Nephron (organoid): ENCODE measurements around the gene MYO15B.

Experiments
- H3K27ac Mint-ChIP-seq, 3 experiments: 2 replicates each; pipeline ENCODE4 v1.8.0; 2020; ENCODE audit warnings: mixed read lengths in 3 of 3, mild to moderate bottlenecking in 2 of 3, moderate library complexity in 1 of 3
- H3K27me3 Mint-ChIP-seq: 2 replicates; pipeline ENCODE4 v1.8.0; 2021; ENCODE audit warnings: low read depth, mild to moderate bottlenecking, moderate library complexity, mixed read lengths
- H3K36me3 Mint-ChIP-seq: 2 replicates; pipeline ENCODE4 v1.8.0; 2020; ENCODE audit warnings: low read depth, mixed read lengths
- H3K4me1 Mint-ChIP-seq: 2 replicates; pipeline ENCODE4 v1.8.0; 2020; ENCODE audit warnings: mixed read lengths
- H3K4me3 Mint-ChIP-seq, 3 experiments: 2 replicates each; pipeline ENCODE4 v1.8.0; 2020; ENCODE audit warnings: mild to moderate bottlenecking in 3 of 3, mixed read lengths in 3 of 3, moderate library complexity in 2 of 3
- H3K9me3 Mint-ChIP-seq: 2 replicates; pipeline ENCODE4 v1.8.0; 2020; ENCODE audit warnings: mixed read lengths
- CTCF ChIP-seq, 3 experiments: fragments of 200-600 bp; sonication (generic); IDR thresholded peaks; one replicate each; pipeline ENCODE4 v1.5.0; 2021; ENCODE audit warnings: antibody characterized with exemption in 3 of 3; ENCODE audit not compliant: unreplicated experiment in 3 of 3

The MYO15B gene

GRCh38 chr17:75587675-75588595 is at the start of gene MYO15B:
MYO15B (plus strand) TSS chr17:75587800; CDS start chr17:75588058, 258 bp downstream.
- peaks cover 6% of the 10 kb centered on the region for H3K9me3 Mint-ChIP-seq

GRCh38 chr17:75539967-75540729 is 47.5 kb upstream of the MYO15B start:
- H3K9me3 Mint-ChIP-seq: no peaks in the 10 kb centered on the region

More at GRCh38 chr17:75587675-75588595, at the start of gene MYO15B:
- H3K27ac Mint-ChIP-seq: peak within 1 kb of the TSS; percentile 27 to 66 (median 49)
- H3K4me3 Mint-ChIP-seq: peak within 1 kb of the TSS; percentile 71 to 79 (median 76)
- peak; percentile 34 to 40 (median 36) for TF ChIP-seq CTCF (IDR thresholded peaks at IDR 0.05; ENCODE audit: unreplicated experiment in 3 of 3)
- H3K36me3 Mint-ChIP-seq: no peaks in the 10 kb centered on the region
- H3K4me1 Mint-ChIP-seq: peaks cover 6% of the 10 kb centered on the region
- peaks cover 17% of the 10 kb centered on the region for H3K27me3 Mint-ChIP-seq

GRCh38 chr17:75540923-75541503 is 46.6 kb upstream of the MYO15B start:
- H3K27me3 Mint-ChIP-seq: peaks cover 10% of the 10 kb centered on the region
- H3K27ac Mint-ChIP-seq: peak overlapping the region in 2 of 3 experiments; percentile 76 to 95
- no peaks in the 10 kb centered on the region for H3K9me3 Mint-ChIP-seq
- H3K36me3 Mint-ChIP-seq: no peaks in the 10 kb centered on the region
- no peak overlapping the region for H3K4me3 Mint-ChIP-seq
- H3K4me1 Mint-ChIP-seq: peaks cover 16% of the 10 kb centered on the region
- TF ChIP-seq CTCF (IDR thresholded peaks at IDR 0.05; ENCODE audit: unreplicated experiment in 3 of 3): no peak

More at GRCh38 chr17:75539967-75540729, 47.5 kb upstream of the MYO15B start:
- no peak for TF ChIP-seq CTCF (IDR thresholded peaks at IDR 0.05; ENCODE audit: unreplicated experiment in 3 of 3)
- Mint-ChIP-seq H3K27ac (peak overlapping the region in 2 of 3 experiments; percentile 76 to 95), H3K27me3 (peaks cover 10% of the 10 kb centered on the region), H3K36me3 (no peaks in the 10 kb centered on the region), H3K4me1 (peaks cover 17% of the 10 kb centered on the region), H3K4me3 (no peak overlapping the region)

GRCh38 chr17:75542229-75542628 is 45.4 kb upstream of the MYO15B start:
- H3K36me3 Mint-ChIP-seq: no peaks in the 10 kb centered on the region
- no peaks in the 10 kb centered on the region for H3K9me3 Mint-ChIP-seq
- peaks cover 16% of the 10 kb centered on the region for H3K4me1 Mint-ChIP-seq
- TF ChIP-seq CTCF (IDR thresholded peaks at IDR 0.05; ENCODE audit: unreplicated experiment in 3 of 3): no peak
- peak overlapping the region; percentile 86 to 95 (median 94) for H3K27ac Mint-ChIP-seq
- peak overlapping the region in 2 of 3 experiments; percentile 18 to 43 for H3K4me3 Mint-ChIP-seq
- peaks cover 10% of the 10 kb centered on the region for H3K27me3 Mint-ChIP-seq

- Mint-ChIP-seq H3K36me3 (no peaks in the 10 kb centered on the region), H3K4me3 (no peak overlapping the region), H3K4me1 (peaks cover 16% of the 10 kb centered on the region), H3K27me3 (peaks cover 8% of the 10 kb centered on the region), H3K27ac (peak overlapping the region; percentile 86 to 95 (median 94)), H3K9me3 (no peaks in the 10 kb centered on the region)
- no peak for TF ChIP-seq CTCF (IDR thresholded peaks at IDR 0.05; ENCODE audit: unreplicated experiment in 3 of 3)
Observed at GRCh38 chr17:75542728-75543336, 44.8 kb upstream of the MYO15B start.
